Kidney glomerular epithelial cell (primary cell): ENCODE data around the gene B3GALT2.
"Not testable (repeated sequence)": the region's sequence is repeated elsewhere in the genome, so short reads cannot be mapped to it uniquely, and the experiment has no call there.

ENCODE experiments used
- DNase-seq: peaks from one replicate; lab custom pipeline; 2025; lab: John Stamatoyannopoulos, UW

B3GALT2 gene, protein sequence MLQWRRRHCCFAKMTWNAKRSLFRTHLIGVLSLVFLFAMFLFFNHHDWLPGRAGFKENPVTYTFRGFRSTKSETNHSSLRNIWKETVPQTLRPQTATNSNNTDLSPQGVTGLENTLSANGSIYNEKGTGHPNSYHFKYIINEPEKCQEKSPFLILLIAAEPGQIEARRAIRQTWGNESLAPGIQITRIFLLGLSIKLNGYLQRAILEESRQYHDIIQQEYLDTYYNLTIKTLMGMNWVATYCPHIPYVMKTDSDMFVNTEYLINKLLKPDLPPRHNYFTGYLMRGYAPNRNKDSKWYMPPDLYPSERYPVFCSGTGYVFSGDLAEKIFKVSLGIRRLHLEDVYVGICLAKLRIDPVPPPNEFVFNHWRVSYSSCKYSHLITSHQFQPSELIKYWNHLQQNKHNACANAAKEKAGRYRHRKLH

DNA sequence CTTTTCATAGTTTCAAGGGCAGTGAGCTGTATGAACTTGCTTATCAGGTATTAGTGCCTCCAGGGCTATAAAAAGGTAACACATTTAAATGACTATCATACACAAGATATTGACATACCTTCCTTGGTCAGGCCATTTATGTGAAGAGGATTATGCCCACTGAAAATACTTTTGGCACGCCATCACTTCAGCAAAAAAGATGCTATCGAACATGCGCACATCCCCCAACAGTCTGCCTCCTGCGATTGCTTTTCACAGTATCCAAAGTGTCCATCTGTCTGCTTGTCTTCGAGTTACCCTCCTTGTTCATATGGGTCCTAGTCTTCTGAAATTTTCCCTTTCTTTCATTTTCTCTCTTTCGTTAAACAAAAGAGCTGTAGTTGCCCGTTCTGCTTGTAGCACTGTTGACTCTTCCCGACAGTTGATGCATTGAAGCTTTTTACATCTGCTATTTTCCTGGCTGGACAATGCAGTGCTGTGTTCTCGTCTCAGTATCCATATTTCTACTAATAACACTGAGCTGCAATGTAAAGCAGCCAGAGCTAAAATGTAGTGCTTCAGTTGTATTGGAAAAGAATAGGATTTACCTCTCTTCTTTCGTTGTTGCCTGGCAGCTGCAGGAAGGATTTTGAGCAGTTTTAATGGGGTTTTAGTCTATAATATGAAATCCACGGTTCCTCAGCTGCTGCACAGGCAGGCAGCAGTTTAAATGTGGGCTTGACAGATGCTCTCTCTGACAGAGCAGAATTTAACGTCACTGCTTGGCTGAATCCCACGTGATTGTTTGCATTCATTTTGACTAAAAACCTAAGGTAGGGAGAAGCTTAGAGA, at the start of gene B3GALT2:
Gene B3GALT2, minus strand, starts transcription at position 713 of the 831 bp plus-strand sequence. CDS start 5,051 bp downstream, outside the sequence.
- no peak for DNase-seq

DNA sequence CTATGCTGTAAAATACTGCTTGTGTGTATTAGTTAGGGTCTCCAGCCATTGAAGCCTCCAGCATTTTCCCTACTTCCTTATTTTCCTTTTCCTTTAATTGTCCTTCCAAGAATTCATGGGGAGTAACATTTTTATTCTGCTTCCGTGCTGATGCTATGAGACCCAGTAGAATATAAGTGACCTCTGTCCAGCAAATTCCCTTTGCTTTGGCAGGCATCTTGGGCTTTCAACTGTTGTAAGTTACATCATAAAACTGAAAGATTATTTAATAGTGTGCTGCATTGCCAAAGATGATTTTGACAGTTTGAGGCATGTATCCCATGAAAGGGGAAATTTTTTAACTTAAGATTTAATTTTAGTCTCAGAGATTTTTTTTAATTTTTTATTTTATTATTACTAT, 48.1 kb upstream of the B3GALT2 start:
- DNase-seq, result no peak

DNA sequence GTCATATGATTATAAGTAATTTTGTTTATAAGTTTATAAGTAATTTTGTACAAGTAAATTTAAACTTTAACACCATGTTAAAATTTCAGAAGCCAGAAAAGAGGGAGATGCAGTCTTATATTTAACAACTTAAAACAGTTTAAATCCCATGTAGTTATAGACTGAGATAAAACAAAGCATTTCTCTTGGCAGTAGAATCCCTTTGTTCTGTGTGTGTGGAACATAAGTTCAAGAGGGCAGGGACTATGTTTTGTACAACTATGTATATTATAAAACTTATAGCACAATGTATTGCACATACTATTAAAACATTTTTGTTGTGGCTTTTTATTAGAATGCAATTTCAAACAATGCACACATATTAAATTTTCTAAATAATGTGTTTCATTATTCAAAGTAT, 44.7 kb upstream of the B3GALT2 start:
- not testable (repeated sequence) for DNase-seq

DNA sequence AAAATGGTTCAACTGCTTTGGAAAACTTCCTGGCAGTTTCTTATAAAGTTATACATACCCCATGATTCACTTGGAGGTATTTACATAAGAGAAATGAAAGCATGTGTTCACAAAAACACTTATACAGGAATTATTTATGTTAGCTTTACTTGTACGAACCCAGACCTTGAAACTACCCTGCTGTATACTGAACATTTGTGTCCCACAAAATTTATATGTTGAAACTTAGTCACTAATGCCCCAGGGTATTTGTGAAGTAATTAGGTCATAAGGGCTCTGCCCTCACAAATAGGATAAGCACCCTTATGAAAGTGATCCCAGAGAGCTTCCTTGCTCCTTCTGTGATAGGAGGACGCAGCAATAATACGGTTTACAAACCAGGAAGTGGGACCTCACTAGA, 42.7 kb upstream of the B3GALT2 start:
- no peak for DNase-seq

DNA sequence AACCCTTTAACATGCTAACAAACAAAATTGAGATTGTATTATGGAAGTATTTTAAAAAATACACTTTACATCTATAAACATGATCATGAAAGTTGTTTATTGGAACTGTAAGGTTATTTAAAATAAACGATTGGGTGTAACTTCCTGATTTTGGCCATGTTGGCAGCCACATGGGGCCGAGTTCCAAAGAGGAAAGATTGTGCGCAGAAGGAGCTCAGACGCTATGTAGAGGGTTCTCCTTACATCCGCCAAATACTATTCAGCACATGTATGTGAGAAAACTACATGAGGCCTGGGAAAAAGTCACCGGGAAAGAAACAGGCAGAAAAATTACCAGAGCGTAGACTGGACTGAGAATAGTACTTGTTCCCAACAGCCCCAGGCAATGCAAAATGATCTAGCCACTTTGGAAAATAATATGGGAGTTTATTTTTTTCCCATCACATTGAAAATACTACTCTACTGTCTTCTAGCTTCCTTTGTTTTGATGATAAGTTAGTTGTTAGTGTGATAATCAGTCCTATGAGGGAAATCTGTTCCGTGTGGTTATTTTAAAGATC, 35.7 kb upstream of the B3GALT2 start:
- no peak for DNase-seq

DNA sequence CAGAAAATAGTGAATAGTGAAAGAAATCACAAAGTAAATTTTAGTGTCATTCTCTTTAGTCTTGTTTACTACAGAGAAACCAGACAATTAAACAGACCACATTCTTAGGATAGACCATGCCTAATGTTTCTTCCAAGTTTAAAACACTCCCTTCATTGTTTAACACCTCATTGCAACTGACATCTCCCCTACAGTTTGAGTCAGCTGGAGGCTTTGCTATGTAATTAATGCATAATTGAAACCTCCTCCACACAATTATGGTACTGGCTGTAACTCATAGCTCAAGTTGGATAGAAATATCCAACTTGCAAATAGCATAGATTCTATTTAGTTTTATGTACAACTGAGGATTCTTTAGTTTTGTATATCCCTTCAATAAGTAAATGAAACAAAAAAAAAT, 35.2 kb upstream of the B3GALT2 start:
- no peak for DNase-seq

DNA sequence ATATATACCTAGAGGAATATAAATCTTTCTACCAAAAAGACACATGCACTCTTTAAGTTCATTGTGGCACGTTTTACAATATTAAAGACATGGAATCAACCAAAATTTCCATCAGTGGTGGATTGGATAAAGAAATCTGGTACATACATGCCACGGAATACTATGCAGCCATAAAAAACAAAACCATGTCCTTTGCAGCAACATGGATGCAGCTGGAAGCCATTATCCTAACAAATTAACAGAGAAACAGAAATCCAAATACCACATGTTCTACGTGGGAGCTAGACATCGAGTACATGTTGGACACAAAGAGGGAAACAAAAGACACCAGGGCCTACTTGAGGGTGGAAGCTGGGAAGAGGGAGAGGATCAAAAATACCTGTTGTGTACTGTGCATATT, 33.0 kb upstream of the B3GALT2 start:
- no peak for DNase-seq

DNA sequence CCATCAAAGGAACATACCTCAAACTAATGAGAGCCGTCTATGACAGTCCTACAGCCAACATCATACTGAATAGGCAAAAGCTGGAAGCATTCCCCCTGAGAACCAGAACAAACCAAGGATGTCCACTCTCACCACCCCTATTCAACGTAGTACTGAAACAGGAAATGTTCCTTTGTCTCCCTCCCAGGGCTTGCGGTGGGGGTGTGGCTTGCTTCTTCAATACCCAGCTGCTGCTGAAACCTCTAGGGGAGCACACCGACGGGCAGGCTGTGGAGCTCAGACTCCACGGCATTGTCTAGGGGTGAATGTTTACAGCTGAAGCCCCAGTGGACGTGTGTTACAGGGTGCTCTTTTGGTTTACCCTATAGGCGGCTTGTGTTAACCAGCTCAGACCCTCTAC, 30.5 kb upstream of the B3GALT2 start:
- DNase-seq, result no peak

DNA sequence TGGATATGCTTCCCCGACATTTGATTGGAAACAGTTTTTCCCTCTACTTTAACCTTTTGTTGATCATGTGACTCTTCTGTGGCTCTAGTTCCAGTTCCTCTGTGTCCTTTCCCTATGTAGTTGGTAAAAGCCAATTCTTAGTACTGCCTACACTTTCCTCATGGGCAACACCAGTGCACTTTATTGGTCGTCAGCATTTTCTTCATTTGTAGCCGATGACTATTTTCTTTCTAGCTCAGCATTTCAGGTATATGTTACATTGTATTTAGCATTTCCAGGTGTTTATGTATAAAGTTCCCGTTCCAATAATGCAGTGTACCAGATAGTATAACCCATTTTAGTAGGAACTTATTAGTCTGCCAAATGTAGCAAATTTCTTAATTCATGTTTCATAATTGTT, 27.6 kb upstream of the B3GALT2 start:
- no peak for DNase-seq

DNA sequence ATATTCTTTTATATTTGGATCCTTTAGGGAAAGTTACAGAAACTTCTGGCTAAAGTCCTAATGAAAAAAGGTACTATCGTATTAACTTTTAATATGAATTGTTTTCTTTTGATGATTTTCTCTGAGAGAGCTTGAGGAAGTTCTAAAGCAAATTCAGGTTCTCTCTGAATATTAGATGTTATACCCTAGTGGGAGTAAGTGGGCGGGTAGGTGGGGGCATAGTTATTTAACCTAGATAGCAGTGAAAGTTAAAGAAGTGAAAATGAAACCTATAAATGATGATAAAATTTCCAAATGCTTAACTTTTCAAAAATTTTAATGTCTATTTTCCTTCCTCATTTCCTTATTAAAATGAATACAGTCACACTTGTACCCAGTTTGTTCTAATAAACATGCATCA, 26.2 kb upstream of the B3GALT2 start:
- no peak for DNase-seq

DNA sequence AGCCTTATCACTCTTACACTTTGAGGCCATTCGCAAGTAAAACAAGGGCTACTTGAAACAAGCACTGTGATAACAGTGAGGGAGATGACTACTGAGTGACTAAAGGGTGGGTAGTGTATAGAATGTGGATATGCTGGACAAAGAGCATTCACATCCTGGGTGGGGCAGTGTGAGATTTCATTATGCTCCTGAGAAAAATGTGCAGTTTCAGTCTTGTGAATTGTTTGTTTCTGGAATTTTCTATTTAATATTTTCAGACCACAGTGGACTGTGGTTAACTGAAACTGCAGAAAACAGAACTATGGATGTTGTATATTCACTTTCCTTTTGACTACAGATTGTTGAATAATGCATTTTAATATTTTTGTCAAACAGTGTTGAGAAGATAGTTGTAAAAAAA, 25.1 kb upstream of the B3GALT2 start:
- DNase-seq, result peak; percentile 33

DNA sequence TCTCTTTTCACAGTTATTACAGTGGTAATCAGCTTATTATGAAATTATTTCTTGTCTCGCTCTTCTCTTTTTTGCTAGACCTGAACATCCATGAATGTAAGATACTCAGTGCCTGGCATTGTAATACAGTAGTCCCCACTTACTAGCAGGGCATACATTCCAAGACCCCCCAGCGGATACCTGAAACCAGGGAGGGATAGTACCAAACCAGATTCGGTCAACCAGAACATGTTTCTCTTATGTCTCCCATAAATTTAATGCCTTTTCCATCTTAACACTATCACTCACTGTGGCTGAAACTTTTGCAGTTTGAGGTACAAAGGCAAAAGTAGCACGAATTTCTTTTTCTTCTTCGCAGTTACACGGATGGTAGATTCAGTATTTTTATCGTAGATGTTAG, 24.6 kb upstream of the B3GALT2 start:
- DNase-seq, result no peak

DNA sequence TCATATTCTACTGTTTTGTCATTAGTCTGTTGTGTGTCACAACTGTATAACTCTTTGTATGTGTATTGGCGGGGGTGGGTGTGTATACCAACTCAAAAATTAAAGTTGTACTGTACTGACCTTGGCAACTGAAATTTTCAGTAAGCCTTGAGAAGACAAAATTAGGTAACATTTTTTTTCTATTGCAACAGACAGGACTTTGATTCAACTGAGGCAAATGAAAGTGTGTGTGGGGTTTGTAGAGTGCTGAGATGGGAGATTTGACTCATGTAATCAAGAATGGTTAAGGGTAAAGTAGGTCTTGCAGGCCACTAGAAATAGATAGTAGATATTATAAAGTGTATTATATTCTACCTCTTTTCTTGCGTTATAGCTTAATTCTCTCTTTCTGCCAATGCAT, 14.6 kb upstream of the B3GALT2 start:
- no peak for DNase-seq

DNA sequence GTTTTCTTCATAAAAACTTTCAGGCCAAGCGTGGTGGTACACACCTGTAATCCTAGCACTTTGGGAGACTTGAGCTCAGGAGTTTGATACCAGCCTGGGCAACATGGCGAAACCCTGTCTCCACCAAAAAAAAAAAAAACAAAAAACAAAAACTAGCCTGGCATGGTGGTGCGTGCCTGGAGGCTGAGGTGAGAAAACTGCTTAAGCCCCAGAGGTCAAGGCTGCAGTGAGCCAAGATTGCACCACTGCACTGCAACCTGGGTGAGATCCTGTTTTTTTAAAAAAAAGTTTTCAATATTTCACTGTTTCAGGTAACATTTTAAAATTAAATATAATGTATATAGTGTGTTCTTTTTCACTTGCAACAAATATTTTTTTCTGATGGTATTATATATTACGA, 13.5 kb upstream of the B3GALT2 start:
- no peak for DNase-seq

DNA sequence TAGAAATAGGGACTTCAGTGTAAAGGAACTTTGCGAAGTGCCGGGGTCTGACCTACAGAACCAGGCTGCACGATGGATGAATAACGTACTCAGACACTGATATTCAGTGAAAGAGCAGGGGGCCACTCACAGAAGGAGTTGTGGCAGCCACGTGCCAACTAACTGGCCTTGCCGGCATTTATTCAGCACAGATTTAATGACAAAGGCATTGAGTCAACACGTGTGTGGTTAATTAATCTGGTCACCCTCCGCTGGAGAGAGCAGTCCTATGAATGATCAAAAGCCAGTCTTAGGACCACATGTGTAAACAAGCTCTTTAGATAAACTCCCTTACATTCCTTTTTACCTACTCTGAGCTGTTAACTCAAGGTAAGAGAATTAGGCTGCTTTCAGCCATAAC, 6.2 kb upstream of the B3GALT2 start:
- no peak for DNase-seq

DNA sequence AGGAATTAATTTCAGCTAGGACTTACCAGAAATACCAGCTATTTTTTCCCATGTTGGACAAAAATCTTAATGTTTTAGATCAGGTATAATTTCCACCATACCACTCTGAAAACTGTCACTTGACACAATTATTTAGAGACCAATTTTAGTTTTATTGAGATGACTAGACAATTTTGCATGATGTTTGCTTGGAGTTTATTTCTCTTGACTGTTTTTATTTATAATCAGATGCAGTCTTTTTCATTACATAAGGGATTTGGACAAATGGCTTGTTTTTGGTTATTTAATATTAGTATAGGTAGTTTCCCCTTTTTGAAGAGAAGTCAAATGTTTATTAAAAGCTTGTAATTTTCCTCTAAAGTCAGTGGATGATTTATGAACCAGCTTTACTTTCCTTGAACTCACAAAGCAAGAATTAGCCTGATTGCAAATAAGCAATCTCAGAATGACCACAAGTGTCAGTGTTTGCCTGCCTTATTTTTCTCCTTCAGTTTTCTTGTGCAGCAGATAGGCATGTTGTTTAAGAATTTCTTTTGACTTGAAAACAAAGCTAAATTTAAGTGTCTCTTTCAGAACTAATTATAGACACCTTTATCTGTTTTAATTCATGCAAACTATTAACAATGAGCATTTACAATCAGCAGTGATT, 3.8 kb upstream of the B3GALT2 start:
- DNase-seq, result no peak

DNA sequence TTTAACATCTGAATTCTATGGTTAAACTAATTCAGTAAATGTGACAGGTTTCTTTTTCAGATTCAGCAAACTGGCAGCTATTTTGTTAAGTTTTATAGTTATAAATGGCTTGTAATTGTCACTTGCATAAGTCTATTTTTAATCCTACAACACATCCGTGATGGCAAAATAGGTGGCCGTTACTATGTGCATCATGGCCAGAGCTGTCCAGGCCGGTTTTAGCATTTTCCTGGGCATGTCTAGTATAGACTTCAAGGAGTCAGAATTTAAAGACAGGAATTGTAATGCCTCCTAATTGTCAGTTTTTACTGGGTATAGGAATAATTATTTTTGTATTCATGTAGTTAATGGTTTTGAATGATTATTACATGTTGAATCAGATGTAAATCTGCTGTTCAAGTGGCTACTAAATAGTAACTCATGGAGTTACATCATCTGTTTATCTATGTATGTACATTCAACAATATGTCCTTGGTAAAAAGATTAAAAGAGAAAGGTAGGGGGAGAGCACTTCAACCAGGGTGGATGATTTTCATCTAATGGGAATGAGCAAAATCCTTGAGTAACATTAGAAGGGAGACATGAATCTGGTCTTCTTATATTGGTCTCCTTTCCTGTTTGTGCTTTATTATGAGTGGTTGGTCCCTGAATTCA, 3.2 kb upstream of the B3GALT2 start:
- DNase-seq, result no peak

DNA sequence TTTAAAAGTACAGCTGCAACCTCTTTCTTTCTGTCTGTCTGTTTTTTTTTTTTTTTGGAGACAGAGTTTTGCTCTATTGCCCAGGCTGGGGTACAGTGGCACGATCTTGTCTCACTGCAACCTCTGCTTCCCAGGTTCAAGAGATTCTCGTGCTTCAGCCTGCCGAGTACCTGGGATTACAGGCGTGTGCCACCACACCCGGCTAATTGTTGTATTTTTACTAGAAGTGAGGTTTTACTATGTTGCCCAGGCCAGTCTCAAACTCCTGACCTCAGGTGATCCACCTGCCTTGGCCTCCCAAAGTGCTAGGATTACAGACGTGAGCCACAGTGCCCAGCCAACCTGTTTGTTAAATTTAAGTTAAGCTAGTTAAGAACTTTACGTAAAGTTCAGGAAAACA, 2.5 kb upstream of the B3GALT2 start:
- not testable (repeated sequence) for DNase-seq

DNA sequence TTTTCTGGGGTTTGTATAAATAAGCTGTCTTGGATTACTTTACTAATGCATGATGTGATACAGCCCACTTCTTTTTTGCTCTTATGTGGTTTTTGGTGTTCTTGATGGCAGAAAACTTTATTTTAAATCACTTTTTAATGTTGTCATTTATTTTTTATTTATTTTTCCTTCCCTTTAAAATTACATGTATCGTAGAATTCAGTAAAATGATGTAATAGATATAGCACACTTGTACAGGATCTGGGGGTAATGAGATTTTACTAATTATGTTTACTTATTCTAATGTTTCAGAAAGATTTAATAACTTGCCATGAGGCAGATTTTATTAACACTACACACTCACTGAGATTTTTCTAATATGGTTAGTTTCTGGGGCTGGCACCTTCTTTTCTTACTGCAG, 701 bp upstream of the B3GALT2 start:
- DNase-seq, result no peak

DNA sequence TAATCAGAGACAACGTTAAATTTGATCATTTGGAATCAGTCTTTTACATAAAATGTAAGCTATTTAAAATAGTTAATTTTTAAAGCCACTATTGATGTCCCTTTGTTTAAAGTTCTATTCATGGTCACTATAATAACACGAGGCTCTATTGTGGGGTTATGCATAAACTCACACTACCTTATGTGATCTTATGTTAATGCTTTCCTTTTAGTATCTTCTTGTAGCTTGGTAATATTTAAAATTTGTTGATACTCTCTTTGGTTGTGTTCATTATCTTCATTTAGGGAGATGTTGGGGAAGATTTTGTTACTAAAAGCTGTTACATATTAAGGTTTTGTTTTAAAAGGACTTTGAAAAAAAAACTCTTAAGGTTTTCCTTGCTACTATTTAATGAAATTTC, 1.2 kb downstream of the B3GALT2 start:
- DNase-seq, result no peak

DNA sequence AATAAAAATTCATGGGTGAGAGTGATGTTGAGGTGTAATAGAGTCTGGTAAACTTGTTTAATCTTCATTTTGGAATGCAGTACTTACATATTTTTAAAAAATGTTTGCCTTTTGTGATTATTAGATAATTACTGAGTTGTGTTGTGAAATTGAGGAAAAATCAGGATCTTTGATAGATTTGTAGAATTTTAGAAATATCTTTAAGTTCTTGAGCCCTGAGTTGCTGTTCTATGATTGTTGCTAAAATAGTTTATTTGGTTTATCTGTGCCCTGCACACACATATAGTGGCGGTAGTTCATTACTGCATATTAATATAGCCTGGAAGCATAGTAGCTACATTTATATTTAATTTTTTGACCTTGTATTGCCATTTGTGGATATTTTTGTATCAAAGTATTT, 1.6 kb downstream of the B3GALT2 start:
- DNase-seq, result no peak

DNA sequence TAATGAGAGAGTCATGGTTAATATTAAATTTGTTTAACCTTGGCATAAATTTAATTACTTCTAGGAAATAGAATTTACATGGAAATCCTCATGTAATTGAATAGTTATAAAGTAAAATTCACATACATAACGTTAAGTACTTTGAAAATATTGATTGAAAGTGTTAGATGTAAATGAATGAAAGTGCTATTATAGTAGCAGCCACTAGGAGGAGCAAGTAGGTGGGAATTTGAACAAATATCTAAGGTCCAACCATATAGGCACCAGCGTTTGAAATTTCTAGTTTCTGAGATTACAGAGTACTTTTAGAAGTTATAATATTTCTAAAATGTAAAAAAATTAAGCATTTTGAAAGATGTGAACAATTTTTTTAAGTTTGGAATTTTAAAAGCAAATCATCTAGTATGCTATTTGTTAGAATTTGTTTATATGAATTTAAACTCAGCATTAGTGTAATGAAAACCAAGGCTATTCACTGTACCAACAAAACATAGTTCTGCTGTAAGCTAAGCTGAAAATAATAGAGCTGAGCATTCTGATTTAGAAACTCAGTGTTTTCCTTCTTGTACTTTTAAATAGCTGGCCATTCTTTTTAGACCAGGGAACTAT, 3.3 kb downstream of the B3GALT2 start:
- DNase-seq, result peak; percentile 70
